Posterior vena cava (tissue), 2 donors: Measurements from ENCODE around the gene RARS1. TPM values are rescaled to one million over a fixed set of nuclear protein-coding genes. Genes with fewer than 3 reads are reported as not detected.

Experiments used
- DNase-seq: peaks from one replicate; pipeline ENCODE4 v3.0.0-alpha.2; 2020; ENCODE audit warnings: low spot score
- intact Hi-C, 2 donors: fragments of 100-400 bp; cut with DNase I; formaldehyde crosslinking; loops; one replicate each; pipeline versions ENCODE4 v1.14.1 to v1.14.2; 2022 to 2023
- microRNA-seq, 2 donors: library from miRNA; unstranded; fragments of <30 nt; microRNA quantifications; one replicate each; pipeline ENCODE4 v1.2.0, GENCODE V29; 2020 to 2021; ENCODE audit warnings: borderline microRNAs expressed in 2 of 2
- total RNA-seq, 2 donors: library from RNA; stranded (reverse); fragmentation: NEBNext Ultra II Directional; extraction: Animal tissue kit (Norgen Biotek cat#: 25700); gene quantifications; one replicate each; pipeline ENCODE4 v1.2.1, GENCODE V29; 2021
- donor health status: DM: yes; HTN: yes; CAD: no.
- donor health status: DM: yes; HTN: yes; CAD: no.

Gene RARS1
- total RNA-seq, 2 donors from 2014 or later = 55.9 to 67.6 TPM

DNA sequence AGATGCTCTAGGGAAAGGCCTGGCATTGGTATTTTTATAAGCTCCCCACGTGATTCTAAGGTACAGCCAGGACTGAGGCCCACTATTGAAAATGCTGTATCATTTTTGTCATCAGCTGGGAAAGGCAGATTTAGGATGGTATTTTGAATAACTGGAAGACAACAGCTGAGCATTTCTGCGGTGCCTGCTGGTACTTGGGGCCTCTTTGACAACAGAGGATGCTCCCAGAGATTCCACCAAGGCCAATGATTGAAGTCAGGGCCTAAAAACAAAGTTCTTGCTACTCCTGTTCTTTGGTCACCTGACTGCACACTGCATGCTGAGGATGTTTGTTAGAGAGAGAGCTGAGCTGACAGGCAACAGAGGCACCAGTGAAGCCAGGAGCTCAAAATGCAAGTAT lies 50.9 kb downstream of the RARS1 start:
- no peak for DNase-seq
- intact Hi-C loops = loop anchor here in 1 of 2 donors (5.0 kb wide), 1 partner anchor 720 kb away; no protein-coding TSS in a partner anchor

DNA sequence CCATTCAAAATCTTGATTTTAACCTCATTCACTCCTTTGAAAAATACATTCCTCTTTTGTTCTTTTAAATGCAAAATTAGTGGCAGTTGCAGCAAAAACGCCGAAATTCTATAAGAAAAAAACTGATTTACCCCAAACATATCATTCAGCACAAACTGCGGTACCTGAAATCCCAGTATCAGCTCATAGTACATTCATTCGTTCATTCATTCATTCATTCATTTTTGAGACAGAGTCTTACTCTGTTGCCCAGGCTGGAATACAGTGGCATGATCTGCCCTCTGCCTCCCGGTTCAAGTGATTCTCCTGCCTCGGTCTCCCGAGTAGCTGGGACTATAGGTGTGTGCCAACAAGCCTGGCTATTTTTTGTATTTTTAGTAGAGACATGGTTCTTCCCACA lies 63.3 kb downstream of the RARS1 start:
- DNase-seq = no peak
- intact Hi-C loops = no loop called here

DNA sequence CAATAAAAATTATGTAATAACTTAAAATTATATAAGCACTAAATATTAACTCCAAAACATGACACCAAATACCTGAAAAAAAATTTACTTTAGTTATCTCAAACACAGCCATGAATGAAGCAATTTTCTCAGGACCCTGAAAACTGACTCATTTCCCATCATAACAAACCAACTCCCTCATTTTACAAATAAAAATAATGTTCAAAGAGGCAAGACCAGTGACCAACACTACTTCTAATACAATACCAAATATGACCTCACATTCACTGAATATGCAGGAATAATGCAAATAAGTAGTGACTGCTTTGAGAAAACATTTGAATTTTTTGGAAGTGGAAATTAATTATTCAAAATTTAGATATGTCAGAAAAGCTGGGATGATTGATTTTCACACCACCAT lies 64.4 kb downstream of the RARS1 start:
- intact Hi-C loops = no loop called here
- DNase-seq = no peak

DNA sequence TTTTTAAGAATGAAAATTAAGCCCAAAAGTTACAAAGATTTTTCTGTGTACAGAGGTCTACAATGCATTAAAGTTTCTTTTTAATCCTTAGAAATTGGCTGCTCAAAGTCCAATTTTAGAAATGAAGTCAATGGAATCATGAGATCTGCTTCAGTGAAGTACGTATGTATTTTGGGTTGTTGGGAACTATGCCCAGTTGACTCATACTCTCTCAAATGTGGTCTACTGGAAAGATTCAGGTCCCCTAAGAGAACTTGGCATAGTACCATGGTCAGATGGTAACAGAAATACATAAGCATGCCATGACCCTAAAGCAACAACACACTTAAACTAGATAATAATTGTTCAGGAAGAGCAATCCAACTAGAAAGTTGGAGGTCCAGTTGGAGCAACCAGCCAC lies 65.9 kb downstream of the RARS1 start:
- intact Hi-C loops = no loop called here
- DNase-seq = no peak

DNA sequence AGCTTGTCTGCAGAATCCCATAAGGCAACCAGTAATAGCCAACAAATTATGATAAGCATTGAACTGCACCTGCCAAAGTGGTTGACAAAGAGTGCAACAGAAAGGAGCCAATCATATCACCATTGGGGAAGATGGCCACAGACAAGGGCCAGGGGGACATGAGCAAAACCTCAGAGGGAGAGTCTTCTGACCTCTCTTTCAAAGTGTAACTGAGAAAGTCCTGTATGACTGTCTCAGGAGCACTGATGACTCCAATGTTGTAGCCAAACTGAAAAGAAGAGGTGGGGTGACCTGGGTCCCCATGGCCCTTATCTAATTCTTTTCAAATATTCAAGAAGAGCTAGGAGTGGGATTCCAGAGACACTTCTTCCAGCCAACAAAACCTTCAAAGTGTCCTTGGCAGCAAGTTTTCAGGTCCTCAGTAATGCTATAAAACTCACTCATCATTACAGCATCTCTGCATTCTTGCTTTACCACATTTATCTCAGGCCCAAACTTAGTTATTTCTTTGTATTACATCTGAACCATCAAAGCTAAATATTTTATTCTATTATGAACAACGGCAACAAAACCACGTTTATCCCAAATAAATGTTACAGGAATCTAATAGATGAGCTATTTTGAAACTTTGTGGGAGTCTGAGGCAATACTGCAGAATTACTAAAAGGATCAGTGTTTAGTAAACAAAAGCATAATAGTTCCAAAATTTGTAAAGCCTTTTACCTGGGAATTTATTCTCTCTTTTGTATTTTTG lies 67.3 kb downstream of the RARS1 start:
- intact Hi-C loops = no loop called here
- no peak for DNase-seq

DNA sequence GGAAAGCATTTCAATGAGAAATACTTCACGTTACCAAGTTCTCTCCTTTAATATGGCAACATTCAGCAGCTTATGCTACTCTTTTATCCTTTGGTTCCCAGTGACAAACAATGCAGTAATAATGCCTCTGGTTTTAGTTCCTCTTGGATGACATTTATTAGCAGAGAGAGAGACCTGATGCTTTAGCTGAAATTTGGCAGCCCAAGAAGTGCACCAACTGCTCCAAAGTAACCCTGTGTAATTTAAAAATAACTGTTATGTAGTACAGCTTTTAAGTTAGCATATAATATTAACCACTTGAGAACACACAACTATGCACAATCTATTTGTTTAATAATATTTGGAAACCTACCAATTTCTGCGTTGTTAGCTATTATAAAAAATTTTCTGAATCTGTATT lies 71.1 kb downstream of the RARS1 start:
- intact Hi-C loops = no loop called here
- DNase-seq = no peak

DNA sequence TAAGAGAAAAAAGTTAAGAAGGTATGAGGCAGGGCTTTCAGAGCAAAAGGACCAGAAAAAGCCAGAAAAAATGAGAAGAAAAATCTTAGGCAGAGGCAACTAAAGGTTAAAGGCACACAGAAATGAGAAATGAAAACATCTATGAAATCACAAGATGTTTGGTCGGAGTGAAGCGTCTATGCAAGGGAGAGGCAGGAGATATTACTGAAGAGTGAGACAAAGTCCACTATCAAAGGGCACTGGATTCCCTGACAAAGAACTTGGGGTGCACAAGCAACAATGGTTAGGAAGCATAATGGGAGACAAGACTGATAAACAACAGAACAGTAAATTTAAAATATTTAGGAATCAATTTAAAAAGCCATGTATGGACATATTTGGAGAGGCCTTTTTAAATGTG lies 76.0 kb downstream of the RARS1 start:
- DNase-seq = no peak
- intact Hi-C loops = no loop called here

DNA sequence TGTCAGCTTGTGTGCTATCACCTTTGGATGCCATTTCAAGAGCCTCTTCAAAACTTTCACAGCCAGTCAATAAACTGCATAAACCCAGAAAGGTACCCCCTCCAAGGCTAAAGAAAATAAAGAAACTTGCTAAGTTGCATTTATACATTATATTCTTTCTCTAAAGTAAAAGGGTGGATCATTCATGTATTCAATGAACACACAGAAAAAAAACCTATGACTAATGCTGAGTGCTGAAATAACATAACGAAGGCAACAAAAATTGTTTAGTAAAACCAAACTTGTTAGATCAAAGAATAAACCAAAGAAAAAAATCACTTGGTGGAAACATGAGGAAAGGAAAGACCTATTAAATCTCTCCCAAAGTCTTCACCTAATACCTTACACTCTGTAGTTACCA lies 77.7 kb downstream of the RARS1 start:
- intact Hi-C loops = no loop called here
- DNase-seq = no peak

DNA sequence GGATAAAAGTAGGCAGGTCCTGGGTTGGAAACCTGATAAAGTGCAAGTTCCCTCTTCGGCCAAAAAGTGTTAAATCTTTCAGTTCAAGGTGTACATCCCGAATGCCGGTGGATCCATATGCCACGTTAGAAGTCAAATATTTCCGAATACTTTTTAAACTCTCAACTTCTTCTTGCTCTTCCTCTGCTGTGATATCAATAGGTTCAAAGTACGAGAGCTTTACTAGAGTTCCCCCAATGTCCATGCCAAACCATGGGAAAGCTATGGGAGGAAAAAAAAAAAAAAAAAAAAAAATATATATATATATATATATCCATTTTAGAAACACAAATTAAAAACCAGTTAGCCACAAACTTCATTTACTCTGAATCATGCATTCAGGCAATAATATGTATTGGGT lies 82.5 kb downstream of the RARS1 start:
- no peak for DNase-seq
- intact Hi-C loops = no loop called here

Small RNA genes lying within 50 kb of the gene (microRNA-seq; reads per million reads assigned to microRNA genes)
- gene MIR103A1 (0 reads per million in 2 donors), gene MIR103B1 (0 reads per million in 2 donors)

Other genes starting within 250 kb of the RARS1 start
- gene WWC1, start 194.8 kb upstream of the RARS1 start, total RNA-seq = under 1 TPM; 0.33 to 0.97 TPM
- gene FBLL1, start 42.8 kb downstream of the RARS1 start, total RNA-seq = under 1 TPM in 1 of 2 donors, not detected in 1; 0.24 TPM
- 10 to 100 TPM; 41.6 to 51.6 TPM for gene PANK3, start 92.9 kb downstream of the RARS1 start, total RNA-seq